Fibroblast of the aortic adventitia (primary cell): ENCODE data around the gene TARP.

Experiments used
- DNase-seq: peaks from one replicate; pipeline ENCODE4 v3.0.0-alpha.2; 2010; ENCODE audit warnings: low read depth
- H3K4me3 ChIP-seq: 2 replicates; pipeline ENCODE4 v1.5.1; 2011; ENCODE audit warnings: low read depth, mild to moderate bottlenecking, control low read depth, low read length, moderate library complexity
- CTCF ChIP-seq: IDR thresholded peaks from 2 replicates; pipeline ENCODE4 v1.5.1; 2011; ENCODE audit warnings: mild to moderate bottlenecking, low read length, control low read depth, inconsistent platforms; ENCODE audit not compliant: insufficient read depth

The TARP gene

GRCh38 chr7:38273286-38273995, at the start of gene TARP:
TSS of gene TARP (minus strand) at chr7:38273636.
- TF ChIP-seq CTCF = no peak
- DNase-seq = no peak
- no peak within 1 kb of the TSS for H3K4me3 ChIP-seq

- H3K4me3 ChIP-seq = no peak overlapping the region
- DNase-seq = peak; percentile 60
- no peak for TF ChIP-seq CTCF
Observed at GRCh38 chr7:38323156-38323555, 49.7 kb upstream of the TARP start.

GRCh38 chr7:38322461-38322860, 49.0 kb upstream of the TARP start:
- H3K4me3 ChIP-seq = no peak overlapping the region
- no peak for TF ChIP-seq CTCF
- no peak for DNase-seq

- H3K4me3 ChIP-seq = no peak overlapping the region
- no peak for DNase-seq
Observed at GRCh38 chr7:38321967-38322366, 48.5 kb upstream of the TARP start.

GRCh38 chr7:38321515-38321944, 48.1 kb upstream of the TARP start:
- no peak overlapping the region for H3K4me3 ChIP-seq
- TF ChIP-seq CTCF = no peak
- DNase-seq = peak; percentile 92

More at GRCh38 chr7:38321967-38322366, 48.5 kb upstream of the TARP start:
- TF ChIP-seq CTCF = no peak

- no peak for TF ChIP-seq CTCF
- H3K4me3 ChIP-seq = no peak overlapping the region
- no peak for DNase-seq
Observed at GRCh38 chr7:38321050-38321449, 47.6 kb upstream of the TARP start.

- no peak overlapping the region for H3K4me3 ChIP-seq
- TF ChIP-seq CTCF = no peak
- DNase-seq = no peak
Observed at GRCh38 chr7:38319873-38320272, 46.4 kb upstream of the TARP start.
